Endometrial microvascular endothelial cells (primary cell): ENCODE results near the gene OR6C2. TPM values are rescaled to one million over a fixed set of nuclear protein-coding genes. Genes with fewer than 3 reads are reported as not detected.
"Not testable (repeated sequence)": the region's sequence is repeated elsewhere in the genome, so short reads cannot be mapped to it uniquely, and the experiment has no call there.

Experiments used
- in situ Hi-C: cut with HindIII; loops from 2 replicates; pipeline ENCODE4 v1.10.0; 2017; ENCODE audit warnings: low sequenced_read_pairs, low pct_unique_long_range_greater_than_20kb; ENCODE audit errors: inconsistent ontology term
- total RNA-seq: library from RNA; depleted of rRNA; stranded (reverse); fragments of >200 nt; gene quantifications from one replicate; pipeline ENCODE4 v1.2.3, GENCODE V29; 2015; ENCODE audit errors: inconsistent ontology term

Gene OR6C2
- not detected for total RNA-seq

GRCh38 chr12:55443776-55444175 is at the start of gene OR6C2:
TSS of gene OR6C2 (plus strand) at chr12:55444076. CDS start at chr12:55452214, 8,138 bp downstream.
- in situ Hi-C loops, result no loop called here

GRCh38 chr12:55396326-55396725 is 47.5 kb upstream of the OR6C2 start:
- in situ Hi-C loops, result no loop called here

- in situ Hi-C loops, result no loop called here
Observed at GRCh38 chr12:55400229-55400628, 43.6 kb upstream of the OR6C2 start, which contains the start of gene OR6C65. TSS of gene OR6C65 (plus strand) at chr12:55400529. CDS start at chr12:55400529, 0 bp downstream.

GRCh38 chr12:55407866-55408265 is 36.0 kb upstream of the OR6C2 start:
- in situ Hi-C loops, result no loop called here

- in situ Hi-C loops, result not testable (repeated sequence)
Observed at GRCh38 chr12:55409133-55409532, 34.7 kb upstream of the OR6C2 start.

- in situ Hi-C loops, result not testable (repeated sequence)
Observed at GRCh38 chr12:55412138-55412537, 31.7 kb upstream of the OR6C2 start.

GRCh38 chr12:55413498-55414388 is 30.1 kb upstream of the OR6C2 start:
- in situ Hi-C loops, result not testable (repeated sequence)

- in situ Hi-C loops, result not testable (repeated sequence)
Observed at GRCh38 chr12:55414396-55414823, 29.5 kb upstream of the OR6C2 start.

- in situ Hi-C loops, result not testable (repeated sequence)
Observed at GRCh38 chr12:55414889-55415288, 29.0 kb upstream of the OR6C2 start.

- in situ Hi-C loops, result no loop called here
Observed at GRCh38 chr12:55416961-55417360, 26.9 kb upstream of the OR6C2 start.

- in situ Hi-C loops, result no loop called here
Observed at GRCh38 chr12:55420307-55420962, 23.4 kb upstream of the OR6C2 start.

- in situ Hi-C loops, result no loop called here
Observed at GRCh38 chr12:55425954-55426353, 17.9 kb upstream of the OR6C2 start, which contains the start of gene OR6C76. TSS of gene OR6C76 (plus strand) at chr12:55426254. CDS start at chr12:55426254, 0 bp downstream.

GRCh38 chr12:55428331-55429243 is 15.3 kb upstream of the OR6C2 start:
- in situ Hi-C loops, result no loop called here

GRCh38 chr12:55441233-55441632 is 2.6 kb upstream of the OR6C2 start:
- in situ Hi-C loops, result not testable (repeated sequence)

- in situ Hi-C loops, result no loop called here
Observed at GRCh38 chr12:55445357-55445756, 1.5 kb downstream of the OR6C2 start.

GRCh38 chr12:55446326-55446725 is 2.5 kb downstream of the OR6C2 start:
- in situ Hi-C loops, result no loop called here

- in situ Hi-C loops, result no loop called here
Observed at GRCh38 chr12:55448825-55449224, 4.9 kb downstream of the OR6C2 start.

- in situ Hi-C loops, result not testable (repeated sequence)
Observed at GRCh38 chr12:55464926-55465325, 21.1 kb downstream of the OR6C2 start.

- in situ Hi-C loops, result no loop called here
Observed at GRCh38 chr12:55467836-55468235, 24.0 kb downstream of the OR6C2 start.
